HEK293 (cell line): Measurements from ENCODE around the gene TRDMT1.

Source experiments
- CTCF ChIA-PET: fragments of 350-600 bp; formaldehyde crosslinking; extraction: SDS; loops from one replicate; lab custom pipeline; 2021; ENCODE audit warnings: antibody characterized with exemption; lab: Yijun Ruan, JAX
- POLR2A ChIA-PET: fragments of 300-600 bp; formaldehyde crosslinking; extraction: SDS; loops from one replicate; lab custom pipeline; 2020; ENCODE audit warnings: antibody characterized with exemption, inconsistent platforms; lab: Yijun Ruan, JAX
- H3K27ac ChIP-seq: fragments of 200-500 bp; sonication (Bioruptor generic); 2 replicates; pipeline ENCODE4 v1.5.1; 2014; ENCODE audit warnings: low read depth, low read length, control low read depth, inconsistent platforms; ENCODE audit errors: extremely low read depth
- H3K36me3 ChIP-seq, 2 experiments: fragments of 200-500 bp in 1 of 2; sonication (Bioruptor generic) in 1 of 2; 1 replicate in 1 of 2; 2 replicates in 1 of 2; pipeline ENCODE4 v1.5.1; 2014 to 2017; ENCODE audit warnings: inconsistent platforms in 2 of 2, low read length in 2 of 2; ENCODE audit not compliant: control insufficient read depth in 2 of 2, insufficient read depth in 1 of 2
- H3K4me1 ChIP-seq: fragments of 200-500 bp; sonication (Bioruptor generic); 2 replicates; pipeline ENCODE4 v1.5.1; 2014; ENCODE audit warnings: mild to moderate bottlenecking, low read length, inconsistent platforms; ENCODE audit not compliant: control insufficient read depth, insufficient read depth
- H3K4me3 ChIP-seq: 2 replicates; pipeline ENCODE4 v1.5.1; 2011; ENCODE audit warnings: low read depth, mild to moderate bottlenecking, control low read depth, low read length, moderate library complexity
- H3K9me3 ChIP-seq: fragments of 200-500 bp; sonication (Bioruptor generic); 2 replicates; pipeline ENCODE4 v1.5.1; 2014; ENCODE audit warnings: low read depth, low read length, inconsistent platforms; ENCODE audit not compliant: control insufficient read depth, insufficient read depth
- GLI4 ChIP-seq: fragments of 450-650 bp; formaldehyde crosslinking; IDR thresholded peaks from 2 replicates; pipeline ENCODE4 v1.5.1; 2016; ENCODE audit warnings: missing biosample characterization, missing genetic modification characterization
- KLF7 ChIP-seq: fragments of 450-650 bp; formaldehyde crosslinking; IDR thresholded peaks from 2 replicates; pipeline ENCODE4 v1.5.1; 2016; ENCODE audit warnings: missing biosample characterization, missing genetic modification characterization, borderline replicate concordance
- REPIN1 ChIP-seq: fragments of 450-650 bp; formaldehyde crosslinking; IDR thresholded peaks from 2 replicates; pipeline ENCODE4 v1.5.1; 2017; ENCODE audit warnings: missing biosample characterization, missing genetic modification characterization, low read depth
- ZFP37 ChIP-seq: fragments of 450-650 bp; formaldehyde crosslinking; IDR thresholded peaks from 2 replicates; pipeline ENCODE4 v1.5.1; 2016; ENCODE audit warnings: missing biosample characterization, missing genetic modification characterization
- ZNF10 ChIP-seq: fragments of 450-650 bp; formaldehyde crosslinking; IDR thresholded peaks from 2 replicates; pipeline ENCODE4 v1.5.1; 2017; ENCODE audit warnings: missing biosample characterization, missing genetic modification characterization
- ZNF19 ChIP-seq: fragments of 450-650 bp; formaldehyde crosslinking; IDR thresholded peaks from 2 replicates; pipeline ENCODE4; 2016; ENCODE audit warnings: missing biosample characterization, missing genetic modification characterization, low read depth
- ZNF48 ChIP-seq: fragments of 450-650 bp; formaldehyde crosslinking; IDR thresholded peaks from 2 replicates; pipeline ENCODE4 v1.5.1; 2016; ENCODE audit warnings: missing biosample characterization, missing genetic modification characterization
- ZNF626 ChIP-seq: fragments of 450-650 bp; sonication (Bioruptor Pico); formaldehyde crosslinking; IDR thresholded peaks from 2 replicates; pipeline ENCODE4 v1.5.1; 2018; ENCODE audit warnings: missing biosample characterization, missing genetic modification characterization, inconsistent platforms
- ZNF670 ChIP-seq: fragments of 450-650 bp; formaldehyde crosslinking; IDR thresholded peaks from 2 replicates; pipeline ENCODE4 v1.5.1; 2016; ENCODE audit warnings: missing biosample characterization, missing genetic modification characterization, low read depth
- ZNF777 ChIP-seq: fragments of 450-650 bp; formaldehyde crosslinking; IDR thresholded peaks from 2 replicates; pipeline ENCODE4 v1.5.1; 2017; ENCODE audit warnings: missing biosample characterization, missing genetic modification characterization, borderline replicate concordance
- TF ChIP-seq, protein P1 (sequence below): fragments of 450-650 bp; formaldehyde crosslinking; IDR thresholded peaks from 2 replicates; pipeline ENCODE4 v1.5.1; 2017; ENCODE audit warnings: missing biosample characterization, missing genetic modification characterization
- TF ChIP-seq, protein P2 (sequence below): fragments of 450-650 bp; formaldehyde crosslinking; IDR thresholded peaks from 2 replicates; pipeline ENCODE4 v1.5.1; 2016; ENCODE audit warnings: missing biosample characterization, missing genetic modification characterization
- TF ChIP-seq, protein P3 (sequence below): fragments of 450-650 bp; formaldehyde crosslinking; IDR thresholded peaks from 2 replicates; pipeline ENCODE4 v1.5.1; 2016; ENCODE audit warnings: missing biosample characterization, missing genetic modification characterization
- TF ChIP-seq, protein P4 (sequence below): fragments of 450-650 bp; formaldehyde crosslinking; IDR thresholded peaks from 2 replicates; pipeline ENCODE4 v1.5.1; 2016; ENCODE audit warnings: missing biosample characterization, missing genetic modification characterization, low read depth

Gene TRDMT1

DNA sequence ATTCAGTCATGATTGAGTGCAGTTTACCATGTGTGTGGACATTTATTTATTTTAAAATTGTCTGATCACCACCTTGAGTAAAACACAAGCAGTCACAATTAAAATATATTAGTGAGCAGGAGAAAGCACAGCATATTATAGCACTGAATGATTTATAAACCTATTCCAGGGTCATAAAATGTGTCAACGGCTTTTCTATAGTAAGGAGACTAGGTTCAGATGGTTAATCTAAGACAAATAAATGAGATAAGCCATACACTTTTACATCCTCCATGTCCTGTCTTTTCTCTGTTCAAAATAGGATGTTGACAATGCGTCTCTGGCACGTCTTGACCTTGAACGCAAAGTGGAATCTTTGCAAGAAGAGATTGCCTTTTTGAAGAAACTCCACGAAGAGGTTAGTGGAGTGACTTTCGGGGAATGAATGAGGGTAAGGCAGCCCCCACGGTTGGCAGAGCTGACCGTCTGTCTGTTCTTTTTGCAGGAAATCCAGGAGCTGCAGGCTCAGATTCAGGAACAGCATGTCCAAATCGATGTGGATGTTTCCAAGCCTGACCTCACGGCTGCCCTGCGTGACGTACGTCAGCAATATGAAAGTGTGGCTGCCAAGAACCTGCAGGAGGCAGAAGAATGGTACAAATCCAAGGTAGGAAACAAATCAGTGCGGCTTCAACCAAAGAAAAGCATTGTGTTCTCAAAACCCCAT lies 32.0 kb upstream of the TRDMT1 start:
- TF ChIP-seq ZNF777 (tag by site-specific recombination): no peak
- no peak for TF ChIP-seq ZNF48 (tag by site-specific recombination)
- TF ChIP-seq, protein P1, sequence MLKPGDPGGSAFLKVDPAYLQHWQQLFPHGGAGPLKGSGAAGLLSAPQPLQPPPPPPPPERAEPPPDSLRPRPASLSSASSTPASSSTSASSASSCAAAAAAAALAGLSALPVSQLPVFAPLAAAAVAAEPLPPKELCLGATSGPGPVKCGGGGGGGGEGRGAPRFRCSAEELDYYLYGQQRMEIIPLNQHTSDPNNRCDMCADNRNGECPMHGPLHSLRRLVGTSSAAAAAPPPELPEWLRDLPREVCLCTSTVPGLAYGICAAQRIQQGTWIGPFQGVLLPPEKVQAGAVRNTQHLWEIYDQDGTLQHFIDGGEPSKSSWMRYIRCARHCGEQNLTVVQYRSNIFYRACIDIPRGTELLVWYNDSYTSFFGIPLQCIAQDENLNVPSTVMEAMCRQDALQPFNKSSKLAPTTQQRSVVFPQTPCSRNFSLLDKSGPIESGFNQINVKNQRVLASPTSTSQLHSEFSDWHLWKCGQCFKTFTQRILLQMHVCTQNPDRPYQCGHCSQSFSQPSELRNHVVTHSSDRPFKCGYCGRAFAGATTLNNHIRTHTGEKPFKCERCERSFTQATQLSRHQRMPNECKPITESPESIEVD (tag by site-specific recombination): peak; percentile 18; the same call in 1 of the 2 replicates
- no peak for TF ChIP-seq ZNF670 (tag by site-specific recombination)
- TF ChIP-seq, all 188 proteins: peak for 1
- H3K4me3 ChIP-seq: no peak overlapping the region
- no peaks in the 10 kb centered on the region for H3K9me3 ChIP-seq
- H3K4me1 ChIP-seq: peaks cover 8% of the 10 kb centered on the region
- peaks cover 63 to 86% of the 10 kb centered on the region in 2 experiments for H3K36me3 ChIP-seq
- ChIA-PET POLR2A (interaction anchor here (0.6 to 4.4 kb wide), 2 partner anchors 9 to 33 kb away, joined by 3 to 19 read pairs; partner anchors contain the start of gene TRDMT1), CTCF (interaction anchor here (0.6 kb wide), 1 partner anchor 129 kb away, joined by 3 read pairs; no protein-coding TSS in a partner anchor)
- H3K27ac ChIP-seq: no peak overlapping the region

DNA sequence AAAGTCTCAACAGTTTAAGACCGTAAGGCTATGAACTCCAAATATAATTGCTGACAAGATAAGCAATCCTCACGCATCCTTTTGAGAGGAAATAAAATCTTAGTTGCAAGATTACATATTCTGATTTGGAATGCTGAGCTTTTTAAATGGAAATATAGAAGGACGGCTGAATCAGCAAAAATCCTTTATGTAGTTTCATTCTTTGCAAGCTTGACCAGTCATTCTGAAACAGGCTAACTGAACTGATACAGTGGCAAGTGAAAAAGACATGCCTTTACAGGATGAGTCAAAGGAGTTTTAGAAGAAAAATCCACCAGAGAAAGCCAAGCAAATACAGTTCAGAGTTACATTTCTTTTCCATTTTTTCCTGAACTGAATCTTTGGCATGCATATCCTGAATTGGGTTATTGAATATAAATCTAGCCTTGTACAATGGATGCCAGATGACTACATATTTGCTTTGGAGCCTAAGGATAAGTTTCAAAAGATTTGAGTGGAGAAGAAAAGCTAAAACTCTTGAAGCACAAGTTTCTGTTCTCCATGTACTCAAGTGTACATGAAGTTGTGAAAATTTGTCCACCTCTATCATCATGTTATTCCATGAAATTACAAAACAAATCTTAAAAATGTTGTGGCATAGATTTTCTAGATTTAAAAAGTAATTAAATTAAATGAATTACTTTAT lies 30.9 kb upstream of the TRDMT1 start:
- POLR2A ChIA-PET: interaction anchor here (4.4 kb wide), 1 partner anchor 32 kb away, joined by 19 read pairs; the partner anchor contains the start of gene TRDMT1
- Histone ChIP-seq H3K4me3 (peak overlapping the region; percentile 99), H3K4me1 (peaks cover 11% of the 10 kb centered on the region), H3K36me3 (peaks cover 60 to 80% of the 10 kb centered on the region in 2 experiments), H3K9me3 (no peaks in the 10 kb centered on the region), H3K27ac (no peak overlapping the region)
- TF ChIP-seq, protein P2, sequence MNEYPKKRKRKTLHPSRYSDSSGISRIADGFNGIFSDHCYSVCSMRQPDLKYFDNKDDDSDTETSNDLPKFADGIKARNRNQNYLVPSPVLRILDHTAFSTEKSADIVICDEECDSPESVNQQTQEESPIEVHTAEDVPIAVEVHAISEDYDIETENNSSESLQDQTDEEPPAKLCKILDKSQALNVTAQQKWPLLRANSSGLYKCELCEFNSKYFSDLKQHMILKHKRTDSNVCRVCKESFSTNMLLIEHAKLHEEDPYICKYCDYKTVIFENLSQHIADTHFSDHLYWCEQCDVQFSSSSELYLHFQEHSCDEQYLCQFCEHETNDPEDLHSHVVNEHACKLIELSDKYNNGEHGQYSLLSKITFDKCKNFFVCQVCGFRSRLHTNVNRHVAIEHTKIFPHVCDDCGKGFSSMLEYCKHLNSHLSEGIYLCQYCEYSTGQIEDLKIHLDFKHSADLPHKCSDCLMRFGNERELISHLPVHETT (tag by site-specific recombination): no peak
- TF ChIP-seq REPIN1 (no peak), GLI4 (tag by site-specific recombination) (no peak), ZFP37 (tag by site-specific recombination) (no peak), KLF7 (tag by site-specific recombination) (no peak), ZNF626 (no peak)
- TF ChIP-seq, protein P3, sequence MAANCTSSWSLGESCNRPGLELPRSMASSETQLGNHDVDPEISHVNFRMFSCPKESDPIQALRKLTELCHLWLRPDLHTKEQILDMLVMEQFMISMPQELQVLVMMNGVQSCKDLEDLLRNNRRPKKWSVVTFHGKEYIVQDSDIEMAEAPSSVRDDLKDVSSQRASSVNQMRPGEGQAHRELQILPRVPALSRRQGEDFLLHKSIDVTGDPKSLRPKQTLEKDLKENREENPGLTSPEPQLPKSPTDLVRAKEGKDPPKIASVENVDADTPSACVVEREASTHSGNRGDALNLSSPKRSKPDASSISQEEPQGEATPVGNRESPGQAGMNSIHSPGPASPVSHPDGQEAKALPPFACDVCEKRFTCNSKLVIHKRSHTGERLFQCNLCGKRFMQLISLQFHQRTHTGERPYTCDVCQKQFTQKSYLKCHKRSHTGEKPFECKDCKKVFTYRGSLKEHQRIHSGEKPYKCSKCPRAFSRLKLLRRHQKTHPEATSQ (tag by site-specific recombination): no peak
- CTCF ChIA-PET: no interaction called here

DNA sequence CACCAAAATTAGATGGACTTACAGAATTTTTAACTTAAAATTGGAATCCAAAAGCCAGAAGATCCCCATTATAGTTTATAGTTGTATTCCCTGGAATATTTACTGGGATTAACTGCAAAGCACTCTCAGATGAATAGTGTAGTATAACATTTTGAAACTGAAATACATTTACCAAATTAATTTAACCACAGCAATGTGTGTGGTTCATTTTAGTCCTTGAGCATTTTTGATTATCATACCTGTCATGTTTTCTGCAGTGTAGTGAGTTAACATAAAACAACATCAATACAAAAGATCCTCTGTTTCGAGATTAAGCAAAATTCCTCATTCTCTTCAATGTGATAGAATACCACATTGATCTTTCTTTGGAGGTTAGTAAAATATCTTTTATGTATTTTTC lies 30.3 kb upstream of the TRDMT1 start:
- peak overlapping the region; percentile 99 for H3K4me3 ChIP-seq
- peaks cover 53 to 74% of the 10 kb centered on the region in 2 experiments for H3K36me3 ChIP-seq
- H3K27ac ChIP-seq: no peak overlapping the region
- POLR2A ChIA-PET: interaction anchor here (0.7 to 4.4 kb wide), 2 partner anchors 31 to 391 kb away, joined by 4 to 19 read pairs; partner anchors contain the start of gene TRDMT1
- no peaks in the 10 kb centered on the region for H3K9me3 ChIP-seq
- CTCF ChIA-PET: interaction anchor here (0.7 to 1.9 kb wide), 4 partner anchors 11 to 158 kb away, joined by 3 to 5 read pairs (median 4); no protein-coding TSS in a partner anchor
- H3K4me1 ChIP-seq: peaks cover 11% of the 10 kb centered on the region
- TF ChIP-seq ZNF10 (tag by site-specific recombination) (0 out of 2 replicates have a peak, but pooled peaks have one; percentile 5), ZNF19 (no peak)
- TF ChIP-seq, protein P4, sequence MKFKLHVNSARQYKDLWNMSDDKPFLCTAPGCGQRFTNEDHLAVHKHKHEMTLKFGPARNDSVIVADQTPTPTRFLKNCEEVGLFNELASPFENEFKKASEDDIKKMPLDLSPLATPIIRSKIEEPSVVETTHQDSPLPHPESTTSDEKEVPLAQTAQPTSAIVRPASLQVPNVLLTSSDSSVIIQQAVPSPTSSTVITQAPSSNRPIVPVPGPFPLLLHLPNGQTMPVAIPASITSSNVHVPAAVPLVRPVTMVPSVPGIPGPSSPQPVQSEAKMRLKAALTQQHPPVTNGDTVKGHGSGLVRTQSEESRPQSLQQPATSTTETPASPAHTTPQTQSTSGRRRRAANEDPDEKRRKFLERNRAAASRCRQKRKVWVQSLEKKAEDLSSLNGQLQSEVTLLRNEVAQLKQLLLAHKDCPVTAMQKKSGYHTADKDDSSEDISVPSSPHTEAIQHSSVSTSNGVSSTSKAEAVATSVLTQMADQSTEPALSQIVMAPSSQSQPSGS: no peak
